CD14-positive monocyte (primary cell): ENCODE data around the gene CCL8. TPM values are rescaled to one million over a fixed set of nuclear protein-coding genes. Genes with fewer than 3 reads are reported as not detected.

ENCODE experiments used
- DNase-seq, 3 donors: peaks; one replicate each; pipeline ENCODE4 v3.0.0-alpha.2; 2011 to 2022
- H2AFZ ChIP-seq: 2 replicates; pipeline ENCODE4 v1.6.0; 2012; ENCODE audit warnings: mild to moderate bottlenecking, low read depth, low read length, inconsistent platforms; ENCODE audit not compliant: insufficient read depth, poor library complexity, severe bottlenecking
- H3K27ac ChIP-seq, 2 donors: 1 replicate in 1 of 2; 2 replicates in 1 of 2; pipeline ENCODE4 v1.5.1; 2012 to 2013; ENCODE audit warnings: low read length in 2 of 2, control low read depth in 1 of 2, inconsistent platforms in 1 of 2, low read depth in 1 of 2, mild to moderate bottlenecking in 1 of 2
- H3K27me3 ChIP-seq, 2 donors: one replicate each; pipeline versions ENCODE4 v1.6.0 to v1.6.1; 2011 to 2013; ENCODE audit warnings: low read length in 2 of 2; ENCODE audit not compliant: control insufficient read depth in 2 of 2, insufficient read depth in 2 of 2
- H3K36me3 ChIP-seq, 2 donors: replicated peaks in 1 of 2; 1 replicate in 1 of 2; 2 replicates in 1 of 2; pipeline versions ENCODE4 v1.5.1 to v1.6.1; 2012 to 2013; ENCODE audit warnings: low read length in 2 of 2, control low read depth in 1 of 2, inconsistent platforms in 1 of 2, mild to moderate bottlenecking in 1 of 2; ENCODE audit not compliant: insufficient read depth in 2 of 2, control insufficient read depth in 1 of 2
- H3K4me1 ChIP-seq, 2 donors: 1 replicate in 1 of 2; 2 replicates in 1 of 2; pipeline versions ENCODE4 v1.5.1 to v1.6.1; 2012 to 2013; ENCODE audit warnings: low read length in 2 of 2, control low read depth in 1 of 2, inconsistent platforms in 1 of 2, mild to moderate bottlenecking in 1 of 2, moderate library complexity in 1 of 2; ENCODE audit not compliant: insufficient read depth in 2 of 2, control insufficient read depth in 1 of 2
- H3K4me2 ChIP-seq: replicated peaks from 2 replicates; pipeline ENCODE3; 2012; ENCODE audit warnings: low read length, moderate library complexity, mild to moderate bottlenecking; ENCODE audit not compliant: poor library complexity, severe bottlenecking; ENCODE audit errors: extremely low read depth
- H3K4me3 ChIP-seq, 3 experiments: fragments of 200-600 bp in 1 of 3; sonication (generic) in 1 of 3; replicated peaks in 1 of 3; 1 replicate in 2 of 3; 2 replicates in 1 of 3; pipeline ENCODE4 v1.5.1; 2011 to 2013; ENCODE audit warnings: low read length in 3 of 3, mild to moderate bottlenecking in 3 of 3, control low read depth in 2 of 3, low read depth in 2 of 3, inconsistent platforms in 1 of 3, moderate library complexity in 1 of 3
- H3K79me2 ChIP-seq: 2 replicates; pipeline ENCODE4 v1.6.0; 2012; ENCODE audit warnings: mild to moderate bottlenecking, control low read depth, inconsistent platforms, low read length, moderate library complexity; ENCODE audit not compliant: insufficient read depth
- H3K9ac ChIP-seq: 2 replicates; pipeline ENCODE4 v1.6.0; 2017; ENCODE audit warnings: low read length, mild to moderate bottlenecking; ENCODE audit not compliant: insufficient read depth, poor library complexity, severe bottlenecking
- H3K9me3 ChIP-seq, 2 donors: replicated peaks in 1 of 2; 1 replicate in 1 of 2; 2 replicates in 1 of 2; pipeline versions ENCODE4 v1.5.1 to v1.6.1; 2012 to 2013; ENCODE audit warnings: low read length in 2 of 2, control low read depth in 1 of 2; ENCODE audit not compliant: control insufficient read depth in 1 of 2, insufficient read depth in 1 of 2
- H4K20me1 ChIP-seq: 2 replicates; pipeline ENCODE4 v1.6.0; 2012; ENCODE audit warnings: mild to moderate bottlenecking, low read length, control low read depth, moderate library complexity; ENCODE audit not compliant: insufficient read depth
- H3K27ac Mint-ChIP-seq, 7 donors: one replicate each; pipeline ENCODE4 v1.8.0; 2020; ENCODE audit warnings: mild to moderate bottlenecking in 7 of 7, mixed read lengths in 7 of 7, moderate library complexity in 6 of 7, inconsistent platforms in 2 of 7
- H3K27me3 Mint-ChIP-seq, 3 donors: one replicate each; pipeline ENCODE4 v1.8.0; 2021 to 2022; ENCODE audit warnings: low read depth in 3 of 3, mild to moderate bottlenecking in 3 of 3, mixed read lengths in 3 of 3, moderate library complexity in 3 of 3, inconsistent platforms in 1 of 3
- H3K36me3 Mint-ChIP-seq, 2 donors: one replicate each; pipeline ENCODE4 v1.8.0; 2020; ENCODE audit warnings: mixed read lengths in 2 of 2, inconsistent platforms in 1 of 2, mild to moderate bottlenecking in 1 of 2
- H3K4me1 Mint-ChIP-seq: one replicate; pipeline ENCODE4 v1.8.0; 2020; ENCODE audit warnings: mild to moderate bottlenecking, mixed read lengths
- H3K4me3 Mint-ChIP-seq, 2 donors: one replicate each; pipeline ENCODE4 v1.8.0; 2020; ENCODE audit warnings: mild to moderate bottlenecking in 2 of 2, mixed read lengths in 2 of 2, moderate library complexity in 1 of 2
- H3K9me3 Mint-ChIP-seq, 7 donors: one replicate each; pipeline ENCODE4 v1.8.0; 2020 to 2022; ENCODE audit warnings: mixed read lengths in 7 of 7, mild to moderate bottlenecking in 6 of 7, moderate library complexity in 6 of 7, inconsistent platforms in 2 of 7
- intact Hi-C, 2 donors: fragments of 100-400 bp; cut with micrococcal nuclease; formaldehyde crosslinking; loops; one replicate each; pipeline versions ENCODE4 v1.15.0 to v1.15.1; 2023
- polyA plus RNA-seq, 3 donors: library from polyadenylated mRNA; depleted of rRNA in 1 of 3; unstranded in 2 of 3; stranded (reverse) in 1 of 3; fragments of 300-500 nt in 2 of 3; fragments of >200 nt in 1 of 3; fragmentation: Illumina TruSeq in 2 of 3; gene quantifications; 1 replicate in 2 of 3; 2 replicates in 1 of 3; pipeline ENCODE4 v1.2.3, GENCODE V29; 2012 to 2021
- TF ChIP-seq, protein P1 (sequence below): fragments of 200-600 bp; IDR thresholded peaks from one replicate; pipeline ENCODE4 v1.8.0; 2022; ENCODE audit warnings: antibody characterized with exemption, mild to moderate bottlenecking

The CCL8 gene
- polyA plus RNA-seq, 3 donors, result 0.17 to 1.3 (median 0.98) TPM

DNA sequence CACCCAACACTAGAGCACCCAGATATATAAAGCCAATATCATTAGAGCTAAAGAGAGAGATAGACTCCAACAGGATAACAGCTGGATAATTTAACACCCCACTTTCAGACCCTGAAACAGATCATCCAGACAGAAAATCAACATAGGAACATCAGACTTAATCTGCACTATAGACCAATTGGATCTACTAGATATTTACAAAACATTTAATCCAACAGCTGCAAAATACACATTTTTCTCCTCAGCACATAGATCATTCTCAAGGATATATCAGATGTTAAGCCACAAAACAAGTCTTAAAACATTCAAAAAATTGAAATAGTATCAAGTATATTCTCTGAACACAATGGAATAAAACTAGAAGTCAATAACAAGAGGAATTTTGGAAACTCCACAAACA lies 33.0 kb downstream of the CCL8 start:
- Histone ChIP-seq H3K4me2 (no peak overlapping the region), H3K27me3 (peaks cover 0 to 2% of the 10 kb centered on the region in 2 donors), H2AFZ (no peak overlapping the region), H4K20me1 (no peaks in the 10 kb centered on the region), H3K9ac (no peak overlapping the region), H3K4me3 (no peak overlapping the region), H3K4me1 (peaks cover 5 to 12% of the 10 kb centered on the region in 2 donors), H3K36me3 (no peaks in the 10 kb centered on the region), H3K79me2 (no peaks in the 10 kb centered on the region), H3K27ac (no peak overlapping the region), H3K9me3 (no peaks in the 10 kb centered on the region)
- peaks cover 0 to 2% (median 1%) of the 10 kb centered on the region in 3 donors for H3K27me3 Mint-ChIP-seq
- no peak overlapping the region for H3K4me3 Mint-ChIP-seq
- no peak for DNase-seq
- TF ChIP-seq, protein P1, sequence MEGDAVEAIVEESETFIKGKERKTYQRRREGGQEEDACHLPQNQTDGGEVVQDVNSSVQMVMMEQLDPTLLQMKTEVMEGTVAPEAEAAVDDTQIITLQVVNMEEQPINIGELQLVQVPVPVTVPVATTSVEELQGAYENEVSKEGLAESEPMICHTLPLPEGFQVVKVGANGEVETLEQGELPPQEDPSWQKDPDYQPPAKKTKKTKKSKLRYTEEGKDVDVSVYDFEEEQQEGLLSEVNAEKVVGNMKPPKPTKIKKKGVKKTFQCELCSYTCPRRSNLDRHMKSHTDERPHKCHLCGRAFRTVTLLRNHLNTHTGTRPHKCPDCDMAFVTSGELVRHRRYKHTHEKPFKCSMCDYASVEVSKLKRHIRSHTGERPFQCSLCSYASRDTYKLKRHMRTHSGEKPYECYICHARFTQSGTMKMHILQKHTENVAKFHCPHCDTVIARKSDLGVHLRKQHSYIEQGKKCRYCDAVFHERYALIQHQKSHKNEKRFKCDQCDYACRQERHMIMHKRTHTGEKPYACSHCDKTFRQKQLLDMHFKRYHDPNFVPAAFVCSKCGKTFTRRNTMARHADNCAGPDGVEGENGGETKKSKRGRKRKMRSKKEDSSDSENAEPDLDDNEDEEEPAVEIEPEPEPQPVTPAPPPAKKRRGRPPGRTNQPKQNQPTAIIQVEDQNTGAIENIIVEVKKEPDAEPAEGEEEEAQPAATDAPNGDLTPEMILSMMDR, result no peak
- peaks cover 0 to 5% (median 3%) of the 10 kb centered on the region in 7 donors for H3K9me3 Mint-ChIP-seq
- H3K4me1 Mint-ChIP-seq, result peaks cover 15% of the 10 kb centered on the region
- intact Hi-C loops, result no loop called here
- no peak overlapping the region for H3K27ac Mint-ChIP-seq
- H3K36me3 Mint-ChIP-seq, result no peaks in the 10 kb centered on the region

DNA sequence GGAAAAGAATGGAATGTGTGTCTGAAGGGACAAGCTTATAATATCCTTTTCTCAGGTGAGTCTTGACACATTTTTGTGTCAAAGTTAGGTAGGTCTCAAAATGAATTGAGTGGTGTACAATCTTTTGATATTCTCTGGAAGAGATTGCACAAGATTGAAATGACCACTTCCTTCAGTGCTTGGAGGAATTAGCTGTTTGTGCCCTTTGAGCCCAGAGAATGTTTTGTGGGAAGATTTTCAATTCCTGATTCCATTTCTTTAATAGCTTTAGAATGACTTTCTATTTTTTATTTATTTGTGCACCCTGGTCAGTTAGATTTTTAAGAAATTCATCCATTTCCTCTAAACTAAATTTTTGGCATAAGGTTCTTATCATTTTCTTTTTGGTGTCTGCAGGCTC lies 35.4 kb downstream of the CCL8 start:
- Histone ChIP-seq H3K36me3 (no peaks in the 10 kb centered on the region), H3K9ac (no peak overlapping the region), H3K9me3 (no peaks in the 10 kb centered on the region), H3K4me1 (peaks cover 5 to 12% of the 10 kb centered on the region in 2 donors), H2AFZ (no peak overlapping the region), H3K4me3 (no peak overlapping the region), H3K79me2 (no peaks in the 10 kb centered on the region), H3K27ac (no peak overlapping the region), H4K20me1 (no peaks in the 10 kb centered on the region), H3K27me3 (no peaks in the 10 kb centered on the region), H3K4me2 (no peak overlapping the region)
- intact Hi-C loops, result loop anchor here in 1 of 2 donors (5.0 kb wide), 1 partner anchor 32 kb away; no protein-coding TSS in a partner anchor
- no peak overlapping the region for H3K4me3 Mint-ChIP-seq
- no peak for DNase-seq
- peaks cover 15% of the 10 kb centered on the region for H3K4me1 Mint-ChIP-seq
- peaks cover 0 to 5% (median 3%) of the 10 kb centered on the region in 7 donors for H3K9me3 Mint-ChIP-seq
- H3K36me3 Mint-ChIP-seq, result no peaks in the 10 kb centered on the region
- TF ChIP-seq, protein P1, result no peak
- no peak overlapping the region for H3K27ac Mint-ChIP-seq
- peaks cover 1 to 2% (median 2%) of the 10 kb centered on the region in 3 donors for H3K27me3 Mint-ChIP-seq
